Measurements from ENCODE around the gene FBXW12.

FBXW12 gene

DNA sequence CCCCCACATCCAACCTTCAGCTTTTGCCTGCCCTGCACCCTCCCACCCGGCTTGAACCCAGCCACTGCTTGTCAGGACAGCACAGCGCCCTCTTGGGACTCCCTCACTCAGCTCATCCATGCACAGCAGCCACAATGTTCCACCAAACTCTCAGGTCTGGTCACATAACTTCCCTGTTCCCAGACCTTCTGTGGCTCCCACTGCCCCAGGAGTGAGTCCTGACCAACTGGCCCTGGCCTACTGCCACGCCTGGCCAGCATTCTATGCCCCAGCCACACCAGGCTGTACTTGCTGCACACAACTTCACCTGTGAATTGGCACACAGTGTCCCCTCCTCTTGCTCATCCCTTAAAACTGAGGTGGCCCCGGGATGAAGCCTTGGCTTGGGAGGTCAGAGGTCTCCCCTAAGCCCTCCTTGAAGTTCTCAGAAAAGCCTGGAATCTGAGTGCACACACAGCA lies 36.8 kb downstream of the FBXW12 start:
- DNase-seq = no peak

GRCh38 chr3:48409291-48410201 lies 37.5 kb downstream of the FBXW12 start:
- DNase-seq = no peak

GRCh38 chr3:48410205-48411040 lies 38.4 kb downstream of the FBXW12 start:
- no peak for DNase-seq

- no peak for DNase-seq
These were observed 39.1 kb downstream of the FBXW12 start for GRCh38 chr3:48411041-48411588.

- no peak for DNase-seq
These were observed 39.8 kb downstream of the FBXW12 start for GRCh38 chr3:48411606-48412374.

DNA sequence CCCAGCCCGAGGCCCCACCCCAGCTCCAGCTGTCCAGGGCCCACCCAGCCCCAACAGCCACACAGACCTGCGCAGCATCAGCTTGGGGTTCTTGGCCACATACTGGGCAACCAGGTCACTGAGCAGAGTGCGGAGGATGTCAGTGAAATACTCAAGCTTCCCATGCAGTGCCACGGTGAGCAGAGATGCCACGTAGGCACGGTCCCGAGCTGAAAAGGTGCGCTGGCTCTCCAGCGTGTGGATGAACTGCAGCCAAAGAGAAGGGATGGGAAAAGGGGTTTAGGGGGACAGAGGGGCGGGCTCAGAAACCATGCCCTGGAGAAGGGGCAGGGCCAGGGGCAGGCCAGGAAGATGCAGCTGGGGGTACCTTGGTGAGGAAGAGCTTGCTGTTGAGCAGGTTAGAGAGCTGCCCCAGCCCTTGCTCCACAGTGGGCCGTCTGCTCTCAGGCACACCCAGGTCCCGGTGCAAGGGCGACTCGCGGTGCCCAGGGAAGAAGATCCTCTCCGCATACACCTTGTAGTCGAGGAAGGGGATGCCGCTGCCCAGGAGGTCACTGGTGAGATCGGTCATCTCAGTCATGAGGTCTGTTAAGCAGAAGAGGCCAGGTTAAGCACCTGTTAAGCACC lies 40.5 kb downstream of the FBXW12 start:
- no peak for DNase-seq

DNA sequence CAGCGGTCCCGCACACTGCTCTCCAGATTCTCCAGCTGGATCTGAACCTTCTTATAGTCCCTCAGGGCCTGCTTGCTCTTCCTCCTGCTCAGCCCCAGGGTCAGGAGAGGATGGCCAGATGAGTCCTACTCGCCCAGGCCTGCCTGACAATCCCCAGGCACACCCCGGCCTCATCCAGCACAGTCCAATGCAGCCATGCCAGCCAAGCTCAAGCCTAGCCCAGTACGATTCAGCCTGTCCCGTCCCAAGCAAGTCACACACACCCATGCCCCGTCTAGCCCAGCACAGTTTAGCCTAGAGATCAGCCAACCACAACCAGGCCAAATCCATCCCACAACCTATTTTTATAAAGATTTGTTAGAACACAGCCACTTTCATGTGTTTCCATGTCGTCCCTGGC lies 41.1 kb downstream of the FBXW12 start:
- no peak for DNase-seq

- DNase-seq = no peak
These were observed 41.6 kb downstream of the FBXW12 start for GRCh38 chr3:48413611-48414010.

- no peak for DNase-seq
These were observed 42.6 kb downstream of the FBXW12 start for GRCh38 chr3:48414376-48415250.

- no peak for DNase-seq
These were observed 43.4 kb downstream of the FBXW12 start for GRCh38 chr3:48415251-48415953.

DNA sequence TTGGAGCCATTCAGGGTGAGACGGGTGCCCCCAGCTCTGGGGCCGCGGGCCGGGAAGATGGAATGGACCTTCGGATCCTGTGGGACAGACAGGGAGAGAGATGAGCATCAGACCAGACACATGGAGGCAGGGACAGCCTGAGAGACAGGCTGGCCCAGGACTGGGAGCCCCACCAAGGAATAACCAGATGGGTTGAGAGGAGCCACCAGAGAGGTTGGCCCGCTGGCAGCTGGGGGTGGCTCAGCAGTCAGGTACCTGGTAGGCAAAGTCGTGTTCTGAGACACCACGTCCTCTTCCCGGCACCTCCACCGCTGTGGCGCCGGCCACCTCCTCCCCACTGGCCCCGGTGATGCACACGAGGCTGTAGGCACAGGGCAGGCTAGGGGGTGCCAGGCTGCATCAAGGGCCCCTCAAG lies 44.1 kb downstream of the FBXW12 start:
- DNase-seq = no peak

DNA sequence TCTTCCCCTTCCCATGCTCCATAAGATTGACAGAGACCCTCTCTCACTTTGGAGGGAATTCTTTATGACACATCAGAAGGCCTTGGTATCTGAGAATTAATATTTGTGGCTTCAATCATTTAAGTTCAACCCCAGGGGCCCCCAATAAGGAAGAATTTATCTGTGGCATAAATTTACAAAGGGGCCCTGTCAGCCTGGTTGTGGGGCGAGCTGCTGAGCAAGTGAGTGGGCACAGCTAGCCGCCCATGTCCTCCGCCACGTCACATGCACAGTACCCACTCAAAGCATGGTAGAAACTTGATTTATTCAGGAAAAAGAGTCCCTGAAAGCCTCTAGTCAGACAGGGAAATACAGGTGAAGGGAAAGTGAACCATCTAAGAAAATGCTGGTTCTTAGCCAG lies 44.5 kb downstream of the FBXW12 start:
- DNase-seq = no peak

GRCh38 chr3:48417529-48418108 lies 45.6 kb downstream of the FBXW12 start:
- DNase-seq = no peak

DNA sequence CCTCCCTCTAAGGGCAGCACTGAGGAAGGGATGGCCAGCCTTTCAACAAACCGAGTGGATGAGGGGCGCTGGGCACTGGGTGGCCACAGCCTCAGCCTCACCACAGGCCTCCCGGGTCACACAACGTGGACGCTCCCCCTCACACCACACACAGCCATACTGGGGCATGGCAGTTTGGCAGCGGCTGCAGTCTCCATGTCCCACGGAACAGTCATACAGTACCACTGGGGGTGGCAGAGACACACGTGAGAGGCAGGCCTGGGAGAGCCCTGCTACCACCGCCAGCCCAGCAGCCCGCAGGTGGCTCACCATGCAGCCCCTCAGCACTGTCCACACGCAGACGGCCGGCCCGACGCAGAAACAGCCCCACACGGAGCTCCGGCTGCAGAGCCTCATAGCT lies 46.1 kb downstream of the FBXW12 start:
- DNase-seq = no peak

DNA sequence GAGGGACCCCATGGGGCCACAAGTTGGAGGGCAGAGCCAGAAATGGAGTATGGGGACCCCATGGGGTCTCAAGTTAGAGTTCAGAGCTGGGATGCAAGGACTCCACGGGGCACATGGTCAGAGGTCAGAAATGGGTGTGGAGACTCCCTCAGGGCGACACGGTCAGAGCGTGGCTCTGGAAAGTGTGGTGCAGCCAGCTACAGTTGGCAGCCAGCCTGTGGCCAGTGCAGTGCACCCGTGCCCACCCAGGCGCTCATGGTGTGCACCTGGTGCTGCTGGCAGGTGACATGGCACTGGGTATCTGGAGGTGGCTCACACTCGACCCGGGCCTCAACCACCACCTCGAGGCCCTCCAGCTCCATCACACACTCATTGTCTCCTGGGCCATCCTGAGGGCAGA lies 46.6 kb downstream of the FBXW12 start:
- no peak for DNase-seq

GRCh38 chr3:48419149-48419548 lies 47.1 kb downstream of the FBXW12 start:
- DNase-seq = no peak

DNA sequence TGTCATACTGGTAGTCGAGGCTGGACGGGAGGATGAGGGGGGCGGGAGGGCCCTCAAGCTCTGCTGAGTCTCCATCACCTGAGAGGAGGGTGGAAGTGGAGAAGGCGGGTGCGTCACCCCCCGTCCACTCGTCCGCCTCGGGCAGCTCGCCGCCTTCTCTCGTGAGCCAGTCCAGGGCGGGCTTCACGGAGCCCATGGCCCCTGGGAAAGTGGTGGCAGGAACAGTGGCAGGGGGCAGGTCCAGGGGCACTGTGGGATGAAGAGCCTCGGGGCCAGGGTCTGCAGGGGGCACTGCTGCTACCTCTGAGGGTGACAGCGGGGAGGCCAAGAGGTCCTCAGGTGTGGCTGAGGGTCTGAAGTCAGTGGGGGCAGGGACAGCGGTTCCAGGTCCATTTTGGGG lies 47.6 kb downstream of the FBXW12 start:
- DNase-seq = no peak

GRCh38 chr3:48420561-48420960 lies 48.5 kb downstream of the FBXW12 start:
- no peak for DNase-seq

GRCh38 chr3:48422272-48422671 lies 50.3 kb downstream of the FBXW12 start:
- DNase-seq = no peak

DNA sequence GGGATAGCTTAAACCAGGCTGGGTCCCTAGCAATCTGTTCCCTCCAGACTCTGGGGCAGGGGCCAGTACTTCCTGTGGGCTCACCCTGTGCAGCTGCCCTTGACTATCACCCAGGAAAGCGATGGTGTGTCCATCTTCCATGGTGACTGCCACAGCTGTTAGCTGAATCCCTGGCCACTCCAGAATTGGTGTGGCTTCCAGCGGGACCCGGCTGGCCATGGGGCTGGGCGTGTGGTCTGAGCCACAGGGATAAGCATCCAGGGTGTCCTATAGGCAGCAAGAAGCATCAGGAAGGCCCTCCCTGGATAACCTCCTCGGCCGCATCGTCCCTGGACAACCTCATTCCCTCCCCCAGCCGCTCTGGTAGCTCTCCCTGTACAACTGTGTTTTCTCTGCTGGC lies 50.7 kb downstream of the FBXW12 start:
- DNase-seq = no peak

All from activated CD4-positive, CD25-positive, alpha-beta regulatory T cell (primary cell).